LoVo (cell line): Measurements from ENCODE around the gene GGA2.
"Not testable (repeated sequence)": the region's sequence is repeated elsewhere in the genome, so short reads cannot be mapped to it uniquely, and the experiment has no call there.

Experiments used
- DNase-seq: peaks from one replicate; pipeline ENCODE4 v3.0.0-alpha.2; 2016; ENCODE audit warnings: low spot score

GGA2 gene

GRCh38 chr16:23523876-23524385, 13.6 kb upstream of the GGA2 start:
- DNase-seq = no peak

DNA sequence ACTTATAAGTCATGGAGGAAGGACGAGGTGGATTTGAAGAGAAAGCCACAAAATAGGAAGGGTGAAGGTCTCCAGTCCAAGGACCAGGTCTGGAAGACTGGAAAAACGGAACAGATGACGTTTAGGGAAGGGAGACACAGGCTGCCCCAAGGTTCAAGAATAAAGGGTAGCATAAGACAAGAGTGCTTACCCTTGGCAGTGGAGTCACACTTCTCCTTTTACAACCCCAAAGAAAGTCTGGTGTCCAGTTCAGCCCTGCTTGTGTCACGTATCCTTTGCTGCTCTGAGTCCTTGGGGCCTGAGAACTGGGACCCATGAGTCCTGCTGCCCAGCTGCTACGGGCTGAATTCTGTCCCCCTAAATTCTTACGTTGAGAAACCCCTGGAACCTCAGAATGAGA, 13.0 kb upstream of the GGA2 start:
- DNase-seq = no peak

DNA sequence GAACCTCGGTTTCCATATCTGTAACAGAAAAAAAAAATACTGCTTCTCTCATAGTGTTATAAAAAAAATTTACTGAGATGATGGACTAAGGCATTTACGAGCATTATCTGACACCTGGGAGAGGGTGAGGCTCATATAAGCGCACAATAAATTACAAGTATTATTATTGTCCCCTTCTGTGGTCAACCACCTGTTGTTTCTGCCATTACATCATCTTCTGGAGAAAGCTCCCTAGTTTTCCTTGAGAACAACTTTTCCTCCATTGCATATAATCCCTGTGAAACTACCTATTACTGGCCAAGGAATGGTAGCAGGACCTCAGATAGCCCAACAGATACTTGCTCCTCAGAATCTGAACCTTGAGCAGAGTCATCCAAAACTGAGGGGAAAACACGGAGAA, 11.7 kb upstream of the GGA2 start:
- DNase-seq = no peak

- no peak for DNase-seq
These were observed 10.9 kb upstream of the GGA2 start for GRCh38 chr16:23521037-23521743.

DNA sequence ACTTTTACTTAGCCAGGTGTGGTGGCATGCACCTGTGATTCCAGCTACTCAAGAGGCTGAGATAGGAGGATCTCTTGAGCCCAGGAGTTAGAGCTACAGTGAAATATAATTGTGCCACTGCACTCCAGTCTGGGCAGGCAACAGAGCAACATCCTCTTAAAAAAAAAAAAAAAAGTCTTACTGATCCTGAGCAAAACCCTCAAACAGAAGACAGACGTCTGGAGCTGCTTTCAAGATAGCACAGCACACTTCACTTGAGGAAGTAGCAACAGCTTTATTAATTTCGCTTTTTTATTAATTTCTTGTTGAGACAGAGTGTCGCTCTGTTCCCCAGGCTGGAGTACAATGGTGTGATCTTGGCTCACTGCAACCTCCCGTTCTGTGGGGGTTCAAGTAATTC, 10.2 kb upstream of the GGA2 start:
- no peak for DNase-seq

DNA sequence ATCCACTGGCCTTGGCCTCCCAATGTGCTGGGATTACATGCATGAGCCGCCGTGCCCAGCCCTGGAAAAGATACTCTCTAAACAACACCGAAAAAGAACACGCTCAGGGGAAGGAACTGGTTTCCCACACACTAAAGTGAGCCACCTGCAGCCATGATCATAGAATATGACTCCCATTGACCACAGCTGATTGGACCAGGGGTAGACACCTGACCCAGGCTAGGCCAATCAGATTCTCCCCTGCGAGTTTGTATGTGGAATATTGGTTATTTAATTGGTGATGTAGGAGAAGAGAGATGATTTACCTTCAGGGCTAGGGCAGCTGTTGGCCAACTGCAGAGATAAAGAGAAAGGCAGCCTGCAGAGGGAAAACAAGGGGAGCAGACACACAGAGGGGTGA, 9.0 kb upstream of the GGA2 start:
- no peak for DNase-seq

DNA sequence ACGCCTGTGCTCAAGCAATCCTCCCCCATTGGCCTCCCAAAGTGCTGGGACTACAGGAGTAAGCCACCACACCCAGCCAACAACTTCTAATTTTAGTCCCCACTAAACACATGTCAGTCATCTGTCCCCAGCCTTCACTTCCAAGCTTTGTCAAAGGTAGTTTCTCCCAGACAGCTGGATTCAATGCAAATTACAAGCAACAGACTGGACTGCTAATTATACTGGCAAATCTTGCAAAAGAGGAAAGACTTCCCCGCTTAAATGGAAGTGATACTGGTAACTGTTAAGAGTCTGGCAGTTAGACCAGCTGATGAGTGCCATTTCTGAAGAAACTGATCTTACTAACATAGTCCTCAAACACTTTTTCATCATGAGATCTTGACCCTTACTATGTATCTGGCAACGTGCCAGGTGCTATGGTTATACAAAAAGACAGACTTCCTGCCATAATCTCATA, 8.2 kb upstream of the GGA2 start:
- DNase-seq = no peak

- DNase-seq = no peak
These were observed 6.3 kb upstream of the GGA2 start for GRCh38 chr16:23516366-23517137.

DNA sequence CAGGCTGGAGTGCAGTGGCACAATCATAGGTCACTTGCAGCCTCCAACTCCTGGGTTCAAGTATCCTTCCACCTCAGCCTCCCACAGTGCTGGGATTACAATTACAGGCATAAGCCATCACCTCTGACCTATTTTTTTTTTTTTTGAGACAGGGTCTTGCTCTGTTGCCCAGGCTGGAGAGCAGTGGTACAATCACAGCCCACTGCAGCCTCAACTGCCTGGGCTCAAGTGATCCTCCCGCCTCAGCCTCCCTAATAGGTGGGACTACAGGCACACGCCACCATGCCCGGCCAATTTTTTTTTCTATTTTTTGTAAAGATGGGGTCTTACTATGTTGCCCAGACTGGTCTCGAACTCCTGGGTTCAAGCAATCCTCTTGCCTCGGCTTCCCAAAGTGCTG, 5.6 kb upstream of the GGA2 start:
- no peak for DNase-seq

- no peak for DNase-seq
These were observed 4.3 kb upstream of the GGA2 start for GRCh38 chr16:23514381-23515152.

- no peak for DNase-seq
These were observed 1.9 kb upstream of the GGA2 start for GRCh38 chr16:23512168-23512695.

- no peak for DNase-seq
These were observed 1.4 kb upstream of the GGA2 start for GRCh38 chr16:23511731-23512130.

DNA sequence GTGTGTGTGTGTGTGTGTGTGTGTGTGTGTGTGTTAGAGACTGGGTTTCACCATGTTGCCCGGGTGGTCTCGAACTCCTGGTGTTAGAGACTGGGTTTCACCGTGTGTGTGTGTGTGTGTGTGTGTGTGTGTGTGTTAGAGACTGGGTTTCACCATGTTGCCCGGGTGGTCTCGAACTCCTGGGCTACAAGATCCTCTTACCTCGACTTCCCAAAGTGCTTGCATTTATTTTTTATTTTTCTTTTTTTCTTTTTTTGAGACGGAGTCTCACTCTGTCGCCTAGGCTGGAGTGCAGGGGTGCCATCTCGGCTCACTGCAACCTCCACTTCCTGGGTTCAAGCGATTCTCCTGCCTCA, 599 bp upstream of the GGA2 start:
- not testable (repeated sequence) for DNase-seq

DNA sequence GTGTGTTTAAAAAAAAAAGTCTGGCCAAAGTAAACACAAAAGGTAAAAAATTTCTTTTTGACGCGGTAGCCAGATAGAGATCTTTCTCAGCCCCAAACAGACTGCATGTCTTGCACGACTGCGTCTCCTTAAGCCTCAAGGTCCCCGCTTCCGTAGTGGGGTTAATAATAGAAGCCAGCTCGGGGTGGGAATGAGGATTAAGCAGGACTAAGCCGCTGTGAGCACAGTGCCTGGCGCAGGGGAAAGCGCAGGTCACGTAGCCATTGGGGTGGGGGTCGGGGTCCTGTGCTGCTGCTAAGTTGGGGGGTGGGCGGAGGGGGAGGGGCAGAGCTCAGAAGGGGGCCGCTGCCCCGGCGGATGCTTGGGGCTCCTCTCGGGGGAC, 521 bp downstream of the GGA2 start:
- peak; percentile 7 for DNase-seq

DNA sequence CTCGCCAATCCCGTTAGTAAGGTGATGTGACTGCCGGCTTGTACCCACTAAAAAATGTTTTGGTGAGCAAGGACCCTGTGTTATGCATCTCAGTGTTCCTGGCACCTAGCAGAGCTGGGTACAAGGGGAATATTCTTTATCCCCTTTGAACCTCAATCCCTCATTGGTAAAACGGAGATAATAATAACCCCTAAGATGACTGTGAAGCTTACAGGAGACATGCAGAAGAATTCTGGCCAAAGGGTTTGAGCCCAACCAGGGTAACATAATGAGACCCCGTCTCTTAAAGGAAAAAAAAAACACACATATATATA, 896 bp downstream of the GGA2 start:
- DNase-seq = no peak

DNA sequence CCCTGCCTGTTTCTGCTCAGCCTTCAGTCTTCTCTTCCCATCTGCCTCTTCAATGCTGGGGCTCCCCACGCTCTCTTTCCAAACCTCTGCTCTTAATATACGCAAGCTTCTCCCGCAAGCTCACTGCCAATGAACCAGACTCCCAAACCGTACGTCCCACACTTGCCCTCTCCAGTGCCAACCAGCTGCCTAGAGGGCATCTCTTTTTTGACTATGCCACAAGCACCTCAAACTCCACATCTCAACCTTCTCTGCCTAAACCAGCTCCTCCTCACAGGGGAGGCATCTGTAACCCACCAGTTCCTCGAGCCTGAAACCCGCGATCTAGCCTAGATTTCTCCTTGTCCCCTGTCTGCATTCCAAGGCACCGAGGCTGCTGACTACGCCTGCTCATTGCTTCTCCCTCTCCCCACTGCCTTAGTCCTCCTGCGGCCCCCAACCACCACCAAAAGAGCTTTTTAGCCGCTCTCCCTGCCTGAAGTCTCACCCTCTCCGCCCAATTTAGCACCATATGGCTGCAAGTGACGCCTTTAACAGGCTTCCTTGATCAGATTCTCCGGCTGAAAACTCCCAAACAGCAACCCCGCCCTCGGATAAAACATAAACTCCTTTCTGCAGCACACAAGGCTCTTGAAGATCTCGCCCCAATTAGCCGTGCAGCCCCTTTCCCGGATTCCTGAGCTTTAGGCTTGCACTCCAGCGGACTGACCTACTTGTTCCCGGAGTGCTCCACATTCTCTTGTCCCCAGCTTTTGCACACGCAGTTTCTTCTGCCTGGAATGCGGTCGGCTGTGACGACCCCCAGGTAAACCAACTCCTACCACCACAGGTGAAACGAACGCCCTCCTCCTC, 1.5 kb downstream of the GGA2 start:
- DNase-seq = no peak

DNA sequence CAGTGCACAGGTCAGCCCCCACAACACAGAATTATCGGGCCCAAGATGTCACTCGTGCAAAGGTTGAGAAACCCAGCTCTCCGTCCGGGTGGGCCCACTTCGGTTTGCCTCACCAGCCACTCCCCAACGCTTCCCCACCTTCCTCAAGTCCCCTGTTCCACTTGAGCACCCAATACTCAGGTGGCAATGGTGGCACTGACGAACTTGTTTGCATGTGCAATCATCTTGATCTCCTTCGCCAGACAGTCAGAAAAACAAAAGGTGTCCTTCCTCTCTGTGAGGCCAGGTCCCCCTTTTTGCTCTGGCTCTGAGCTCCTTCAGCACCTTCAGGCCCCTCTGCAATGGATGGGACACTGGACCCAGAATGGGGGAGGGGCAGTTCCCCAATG, 3.7 kb downstream of the GGA2 start:
- no peak for DNase-seq

DNA sequence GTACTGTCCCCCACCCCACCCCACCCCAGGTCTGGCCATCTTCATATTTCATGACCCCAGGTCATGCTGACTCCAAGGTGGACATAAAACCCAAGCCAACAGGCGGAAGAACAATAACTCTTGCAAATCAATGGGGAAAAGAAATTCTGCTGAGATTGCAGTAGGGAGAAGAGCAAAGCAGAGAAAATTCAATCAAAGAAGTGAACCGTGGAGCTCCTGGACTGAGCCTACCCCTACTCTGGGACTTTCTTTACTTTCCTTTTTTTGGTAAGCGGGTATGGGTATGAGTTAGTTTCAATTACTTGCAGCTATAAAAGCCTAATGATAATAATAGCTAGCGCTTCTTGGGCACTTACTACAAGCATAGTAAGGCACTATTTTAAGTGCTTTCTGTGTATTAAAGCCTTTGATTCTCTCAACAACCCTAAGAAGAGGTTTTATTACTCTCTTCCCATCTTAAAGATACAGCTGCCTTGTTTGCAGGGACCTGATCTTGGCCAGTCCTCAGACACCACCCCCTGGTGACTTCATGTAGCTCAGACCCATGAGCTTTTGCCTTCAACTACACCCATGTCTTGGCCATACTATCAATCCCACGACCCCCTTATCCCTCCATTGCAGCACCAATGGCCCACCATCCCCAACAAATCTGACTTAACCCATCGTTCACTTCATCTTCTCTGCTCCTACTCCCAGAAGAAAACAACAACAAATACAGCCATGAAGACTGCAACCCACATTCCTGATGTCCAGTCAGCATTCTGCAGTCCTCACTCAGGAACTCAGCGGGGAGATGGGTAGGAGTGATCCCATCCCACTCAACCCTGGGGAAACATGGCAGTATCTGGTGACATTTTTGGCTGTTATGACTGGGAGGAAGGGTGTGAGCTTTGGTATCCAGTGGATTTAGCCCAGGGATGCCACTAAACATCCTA, 4.4 kb downstream of the GGA2 start:
- no peak for DNase-seq

- DNase-seq = no peak
These were observed 5.1 kb downstream of the GGA2 start for GRCh38 chr16:23505180-23505665.

- DNase-seq = peak; percentile 49
These were observed 5.7 kb downstream of the GGA2 start for GRCh38 chr16:23504453-23505179.
